NCI-H69 (cell line): ENCODE results near the gene ZNF217.
"Not testable (repeated sequence)": the region's sequence is repeated elsewhere in the genome, so short reads cannot be mapped to it uniquely, and the experiment has no call there.

Experiments
- DNase-seq: peaks from one replicate; lab custom pipeline; 2025; lab: John Stamatoyannopoulos, UW

Gene ZNF217

GRCh38 chr20:53524589-53525312 lies 68.9 kb downstream of the ZNF217 start:
- no peak for DNase-seq

DNA sequence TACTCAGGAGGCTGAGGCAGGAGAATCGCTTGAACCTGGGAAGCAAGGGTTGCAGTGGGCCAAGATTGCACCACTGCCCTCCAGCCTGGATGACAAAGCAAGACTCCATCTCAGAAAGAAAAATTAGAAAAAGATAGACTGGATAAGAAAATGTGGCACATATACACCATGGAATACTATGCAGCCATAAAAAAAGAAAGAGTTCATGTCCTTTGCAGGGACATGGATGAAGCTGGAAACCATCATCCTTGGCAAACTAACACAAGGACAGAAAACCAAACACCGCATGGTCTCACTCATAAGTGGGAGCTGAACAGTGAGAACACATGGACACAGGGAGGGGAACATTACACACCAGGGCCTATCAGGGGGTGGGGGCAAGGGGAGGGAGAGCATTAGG lies 70.0 kb downstream of the ZNF217 start:
- not testable (repeated sequence) for DNase-seq

DNA sequence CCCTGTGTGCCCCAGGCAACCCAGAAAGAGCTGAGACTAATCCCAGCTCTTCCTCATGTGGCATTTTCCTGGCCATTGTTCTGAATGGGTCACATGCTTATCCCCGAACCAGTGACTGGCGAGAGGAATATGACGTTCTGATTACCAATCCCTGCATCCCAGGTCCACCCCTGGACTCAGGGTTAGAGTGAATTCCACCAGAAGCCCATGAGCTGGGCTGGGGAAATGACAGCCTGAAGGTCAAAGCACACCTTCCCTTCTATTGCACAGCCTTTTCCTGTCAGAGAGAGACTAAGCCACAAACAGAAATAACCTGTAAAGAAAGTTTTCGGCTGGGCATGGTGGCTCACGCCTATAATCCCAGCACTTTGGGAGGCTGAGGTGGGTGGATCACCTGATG lies 70.9 kb downstream of the ZNF217 start:
- no peak for DNase-seq

DNA sequence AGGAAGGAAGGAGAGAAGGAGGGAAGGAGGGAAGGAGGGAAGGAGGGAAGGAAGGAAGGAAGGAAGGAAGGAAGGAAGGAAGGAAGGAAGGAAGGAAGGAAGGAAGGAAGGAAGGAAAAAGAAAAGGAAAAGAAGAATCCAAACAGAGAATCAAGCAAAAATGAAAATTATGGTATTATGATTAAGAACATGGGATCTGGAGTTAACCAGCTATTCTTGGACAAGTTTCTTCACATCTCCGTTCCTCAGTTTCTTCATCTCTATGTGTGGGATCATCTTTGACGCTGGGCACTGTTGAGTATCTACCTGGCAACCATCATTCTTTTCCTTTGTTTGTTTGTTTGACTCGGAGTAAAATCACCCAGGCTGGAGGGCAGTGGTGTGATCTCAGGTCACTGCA lies 71.6 kb downstream of the ZNF217 start:
- DNase-seq, result no peak

GRCh38 chr20:53521421-53521820 lies 72.2 kb downstream of the ZNF217 start:
- DNase-seq, result peak; percentile 8

DNA sequence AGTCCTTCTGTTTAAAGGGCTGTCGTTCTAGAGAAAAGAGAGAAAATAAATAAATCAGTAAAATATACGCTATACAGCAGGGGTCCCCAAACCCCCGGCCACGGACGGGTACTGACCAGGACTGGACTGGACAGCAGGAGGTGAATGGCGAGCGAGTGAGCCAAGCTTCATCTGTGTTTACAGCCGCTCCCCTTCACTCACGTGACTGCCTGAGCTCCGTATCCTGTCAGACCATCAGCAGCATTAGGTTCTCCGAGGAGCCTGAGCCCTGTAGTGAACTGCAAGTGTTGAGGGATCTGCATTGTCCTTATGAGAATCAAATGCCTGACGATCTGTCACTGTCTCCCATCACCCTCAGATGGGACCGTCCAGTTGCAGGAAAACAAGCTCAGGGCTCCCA lies 76.5 kb downstream of the ZNF217 start:
- DNase-seq, result peak; percentile 7
